Suprapubic skin (tissue), 4 donors: ENCODE results near the gene COG5. TPM values are rescaled to one million over a fixed set of nuclear protein-coding genes. Genes with fewer than 3 reads are reported as not detected.
A peak's percentile ranks its signal among the peaks of the same experiment; 100 is the strongest.

Experiments
- DNase-seq, 2 donors: peaks; one replicate each; pipeline ENCODE4 v3.0.0-alpha.2; 2019; ENCODE audit warnings: low spot score in 2 of 2
- H3K27ac ChIP-seq: fragments of 200-600 bp; sonication (generic); one replicate; pipeline ENCODE4 v1.5.1; 2019
- H3K27me3 ChIP-seq: fragments of 200-600 bp; sonication (generic); one replicate; pipeline ENCODE4 v1.5.1; 2019
- H3K36me3 ChIP-seq: fragments of 200-600 bp; sonication (generic); one replicate; pipeline ENCODE4 v1.5.1; 2019
- H3K4me1 ChIP-seq: fragments of 200-600 bp; sonication (generic); one replicate; pipeline ENCODE4 v1.5.1; 2019
- H3K4me3 ChIP-seq: fragments of 200-600 bp; sonication (generic); one replicate; pipeline ENCODE4 v1.5.1; 2019; ENCODE audit warnings: mild to moderate bottlenecking
- H3K9me3 ChIP-seq: fragments of 200-600 bp; sonication (generic); one replicate; pipeline ENCODE4 v1.5.1; 2019
- CTCF ChIP-seq, 2 donors: fragments of 200-600 bp in 1 of 2; fragments of 450-650 bp in 1 of 2; sonication (generic) in 1 of 2; IDR thresholded peaks; one replicate each; pipeline ENCODE4 v1.5.1; 2016 to 2019; ENCODE audit warnings: antibody characterized with exemption in 2 of 2, mild to moderate bottlenecking in 1 of 2, moderate library complexity in 1 of 2
- EP300 ChIP-seq: sonication (generic); formaldehyde crosslinking; IDR thresholded peaks from one replicate; pipeline ENCODE4 v1.6.1; 2017; ENCODE audit warnings: antibody characterized with exemption
- POLR2A ChIP-seq, 2 donors: fragments of 450-650 bp; IDR thresholded peaks; one replicate each; pipeline ENCODE4 v1.6.1; 2017; ENCODE audit warnings: antibody characterized with exemption in 2 of 2, mild to moderate bottlenecking in 2 of 2, moderate library complexity in 2 of 2
- POLR2AphosphoS5 ChIP-seq, 3 donors: sonication (generic); formaldehyde crosslinking; IDR thresholded peaks; one replicate each; pipeline ENCODE4 v1.6.1; 2017; ENCODE audit warnings: antibody characterized with exemption in 3 of 3
- WGBS: methylation state at CpG from one replicate; pipeline ENCODE4 v1.1.5; 2018; 5-methylcytosine and 5-hydroxymethylcytosine counted together
- total RNA-seq, 4 donors: library from RNA; depleted of rRNA; stranded (reverse); fragments of >200 nt; gene quantifications; one replicate each; pipeline ENCODE4 v1.1.0, GENCODE V29; 2016

COG5 gene
- total RNA-seq, 4 donors from 2014 or later = 31.1 to 60.1 (median 53.7) TPM

- Histone ChIP-seq H3K27me3 (no peaks in the 10 kb centered on the region), H3K4me1 (no peaks in the 10 kb centered on the region), H3K4me3 (no peak overlapping the region), H3K36me3 (peaks cover 10% of the 10 kb centered on the region), H3K9me3 (no peaks in the 10 kb centered on the region), H3K27ac (no peak overlapping the region)
- no peak for DNase-seq
- TF ChIP-seq EP300 (no peak), POLR2A (IDR thresholded peaks at IDR 0.05) (no peak), CTCF (IDR thresholded peaks at IDR 0.05) (no peak)
- WGBS = 95% methylated on average over 3 of the region's 3 CpGs
Measured at GRCh38 chr7:107527196-107527595, 36.5 kb downstream of the COG5 start.

GRCh38 chr7:107526672-107527071, 37.0 kb downstream of the COG5 start:
- WGBS = 98% methylated on average over 2 of the region's 2 CpGs
- DNase-seq = no peak
- H3K4me3 ChIP-seq = no peak overlapping the region
- H3K4me1 ChIP-seq = no peaks in the 10 kb centered on the region
- TF ChIP-seq CTCF (IDR thresholded peaks at IDR 0.05) (no peak), POLR2A (IDR thresholded peaks at IDR 0.05) (no peak)
- no peaks in the 10 kb centered on the region for H3K27me3 ChIP-seq
- H3K27ac ChIP-seq = no peak overlapping the region
- no peaks in the 10 kb centered on the region for H3K9me3 ChIP-seq
- peaks cover 10% of the 10 kb centered on the region for H3K36me3 ChIP-seq

- peak overlapping the region; percentile 1 for H3K27ac ChIP-seq
- H3K9me3 ChIP-seq = no peaks in the 10 kb centered on the region
- peaks cover 20% of the 10 kb centered on the region for H3K4me1 ChIP-seq
- peak; percentile 69 to 82 for DNase-seq
- TF ChIP-seq CTCF (IDR thresholded peaks at IDR 0.05) (no peak), POLR2AphosphoS5 (IDR thresholded peaks at IDR 0.05) (no peak), POLR2A (IDR thresholded peaks at IDR 0.05) (no peak), EP300 (no peak)
- 51% methylated on average over 7 of the region's 7 CpGs for WGBS
- no peaks in the 10 kb centered on the region for H3K36me3 ChIP-seq
- H3K27me3 ChIP-seq = no peaks in the 10 kb centered on the region
- no peak overlapping the region for H3K4me3 ChIP-seq
Measured at GRCh38 chr7:107506674-107507339, 56.9 kb downstream of the COG5 start.

GRCh38 chr7:107505997-107506673, 57.6 kb downstream of the COG5 start:
- TF ChIP-seq EP300 (no peak), POLR2AphosphoS5 (IDR thresholded peaks at IDR 0.05) (no peak), POLR2A (IDR thresholded peaks at IDR 0.05) (no peak), CTCF (IDR thresholded peaks at IDR 0.05) (no peak)
- Histone ChIP-seq H3K27me3 (no peaks in the 10 kb centered on the region), H3K4me3 (no peak overlapping the region), H3K36me3 (no peaks in the 10 kb centered on the region), H3K9me3 (no peaks in the 10 kb centered on the region), H3K27ac (peak overlapping the region; percentile 62), H3K4me1 (peaks cover 20% of the 10 kb centered on the region)
- no CpG with 5 or more reads among the region's 2 CpGs for WGBS
- no peak for DNase-seq

- no CpG with 5 or more reads among the region's 1 CpG for WGBS
- Histone ChIP-seq H3K9me3 (no peaks in the 10 kb centered on the region), H3K36me3 (no peaks in the 10 kb centered on the region), H3K4me3 (no peak overlapping the region), H3K27me3 (no peaks in the 10 kb centered on the region), H3K27ac (peak overlapping the region; percentile 62), H3K4me1 (peaks cover 20% of the 10 kb centered on the region)
- TF ChIP-seq POLR2AphosphoS5 (IDR thresholded peaks at IDR 0.05) (no peak), EP300 (no peak), POLR2A (IDR thresholded peaks at IDR 0.05) (no peak), CTCF (IDR thresholded peaks at IDR 0.05) (no peak)
- no peak for DNase-seq
Measured at GRCh38 chr7:107505362-107505761, 58.4 kb downstream of the COG5 start.
